Measurements from ENCODE around the gene BMP7. TPM values are rescaled to one million over a fixed set of nuclear protein-coding genes. Genes with fewer than 3 reads are reported as not detected.

BMP7 gene
- total and polyA plus RNA-seq, 2 of the 8 experiments (the other 6 are each of a cell fraction or from before 2014, with no cell fraction given) = 9.2 to 14.7 TPM

DNA sequence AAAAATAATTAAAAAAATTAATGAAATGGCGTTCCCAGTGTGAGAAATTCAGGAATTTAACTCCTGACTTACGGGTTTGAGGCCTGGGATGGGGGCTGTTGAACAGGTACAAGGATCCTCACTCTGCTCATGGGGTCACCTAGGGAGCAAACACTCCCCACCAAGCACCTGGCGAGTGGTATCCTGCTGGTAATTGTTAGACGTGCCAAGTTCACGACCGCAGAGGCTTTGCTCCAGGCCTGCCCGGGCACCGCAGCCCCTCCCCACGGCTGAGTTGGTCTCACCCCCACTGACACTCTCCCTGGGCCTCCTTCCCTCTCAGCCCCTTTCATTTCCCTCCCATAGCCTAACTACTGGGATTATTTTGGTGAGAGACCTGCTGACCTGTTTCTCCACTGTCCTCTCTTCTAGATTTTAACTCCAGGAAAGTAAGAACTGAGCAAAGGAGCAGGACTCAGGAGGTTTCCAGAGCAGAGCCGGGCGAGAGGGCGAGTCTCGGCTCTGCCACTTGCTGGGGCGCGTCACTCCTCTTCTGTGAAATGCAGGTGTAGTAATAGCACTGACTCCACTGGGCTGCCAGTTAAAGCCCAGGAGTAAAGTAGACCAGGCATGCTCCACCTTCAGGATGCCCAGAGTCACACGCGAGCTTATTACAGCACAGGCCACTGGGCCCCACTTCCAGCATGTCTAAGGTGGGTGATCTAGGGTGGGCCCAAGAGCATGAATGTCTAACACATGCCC, 22.8 kb downstream of the BMP7 start:
- CTCF ChIA-PET (ENCODE audit: partially characterized antibody) = interaction anchor here (0.6 to 5.3 kb wide), 18 partner anchors 9 to 1091 kb away, joined by 3 to 33 read pairs (median 8); partner anchors contain the start of gene SPO11
- H2AFZ ChIP-seq (ENCODE audit: low read length) = no peak overlapping the region
- H3K4ac ChIP-seq (replicated peaks; ENCODE audit: insufficient read length, low read depth, low read length) = no peak overlapping the region
- 90% methylated on average over 17 of the region's 17 CpGs; no CpG with 5 or more reads in 1 of the 2 experiments for WGBS, 2 experiments (ENCODE audit: extremely low coverage in 1 of 2, insufficient coverage in 1 of 2, insufficient read length in 1 of 2, insufficient replicate concordance in 2 of 2, low coverage in 1 of 2, low lambda C conversion rate in 2 of 2, missing lambda C conversion rate in 1 of 2)
- H3K56ac ChIP-seq (replicated peaks; ENCODE audit: insufficient read length, low read depth, low read length) = no peak overlapping the region
- no peaks in the 10 kb centered on the region for H3K23me2 ChIP-seq (ENCODE audit: low read depth, low read length)
- H3K4me2 ChIP-seq (ENCODE audit: insufficient read depth in 1 of 2, low read depth in 2 of 2, low read length in 2 of 2) = no peak overlapping the region
- peaks cover 6% of the 10 kb centered on the region; the same call in 1 of the 2 replicates for H3K79me1 ChIP-seq (ENCODE audit: low read depth, low read length)
- H3K9me3 ChIP-seq (ENCODE audit: insufficient read depth in 2 of 2, low read depth in 1 of 2, low read length in 1 of 2) = peaks cover 6 to 8% of the 10 kb centered on the region in 2 experiments; a peak in 1 of 4 replicates
- H3K27ac ChIP-seq (ENCODE audit: low read depth, low read length) = no peak overlapping the region
- H4K20me1 ChIP-seq (replicated peaks in 1 of 2; ENCODE audit: control insufficient read depth in 1 of 2, insufficient read depth in 2 of 2, low read length in 2 of 2) = no peaks in the 10 kb centered on the region
- DNase-seq (ENCODE audit: low read depth in 1 of 2, low spot score in 2 of 2) (no peak), FAIRE-seq (no peak)
- H3K14ac ChIP-seq (ENCODE audit: insufficient read length) = no peak overlapping the region
- POLR2A ChIA-PET (ENCODE audit: partially characterized antibody) = interaction anchor here (1.1 kb wide), 1 partner anchor 12 kb away, joined by 3 read pairs; no protein-coding TSS in a partner anchor
- H3K9ac ChIP-seq (replicated peaks in 1 of 4; ENCODE audit: extremely low read depth in 1 of 4, low read depth in 3 of 4, low read length in 3 of 4) = no peak overlapping the region
- H3K79me2 ChIP-seq (ENCODE audit: control insufficient read depth in 1 of 2, insufficient read depth in 2 of 2, low read length in 2 of 2) = no peaks in the 10 kb centered on the region
- H3K4me3 ChIP-seq (ENCODE audit: extremely low read depth in 1 of 4, insufficient read depth in 2 of 4, low read depth in 3 of 4, low read length in 4 of 4) = no peak overlapping the region
- no peak overlapping the region for H2BK120ac ChIP-seq (replicated peaks; ENCODE audit: low read depth, low read length)
- H3K27me3 ChIP-seq (replicated peaks in 1 of 4; ENCODE audit: control insufficient read depth in 3 of 4, extremely low read depth in 1 of 4, insufficient read depth in 3 of 4, low read length in 3 of 4) = no peaks in the 10 kb centered on the region
- peak overlapping the region; percentile 86; the same call in 1 of the 2 replicates for H2BK12ac ChIP-seq (ENCODE audit: low read depth, low read length)
- no peak overlapping the region for H4K5ac ChIP-seq (ENCODE audit: insufficient read length, low read depth, low read length)
- no peaks in the 10 kb centered on the region for H3K36me3 ChIP-seq (ENCODE audit: control insufficient read depth in 2 of 4, insufficient read depth in 4 of 4, low read length in 3 of 4)
- peaks cover 0 to 8% (median 2%) of the 10 kb centered on the region in 4 experiments; a peak in 3 of 7 replicates for H3K4me1 ChIP-seq (replicated peaks in 1 of 4; ENCODE audit: control insufficient read depth in 3 of 4, insufficient read depth in 4 of 4, low read length in 3 of 4)
- H2BK15ac ChIP-seq (ENCODE audit: low read length) = 0 out of 2 replicates have a peak overlapping the region, but pooled peaks have one; percentile 31
- no peak overlapping the region for H3K18ac ChIP-seq (ENCODE audit: extremely low read depth, low read length)
- H2BK5ac ChIP-seq (ENCODE audit: low read depth, low read length) = no peak overlapping the region
- no peak overlapping the region for H4K8ac ChIP-seq (ENCODE audit: extremely low read depth, insufficient read depth, low read length)
- no peak overlapping the region for H3K23ac ChIP-seq (ENCODE audit: insufficient read length)
- H4K91ac ChIP-seq (replicated peaks; ENCODE audit: insufficient read length, low read length) = no peak overlapping the region
- peak overlapping the region; percentile 25; the same call in 1 of the 2 replicates for H2AK5ac ChIP-seq (ENCODE audit: low read depth, low read length)
- no peak overlapping the region for H2BK20ac ChIP-seq (ENCODE audit: low read length)
- TF ChIP-seq NANOG (IDR thresholded peaks at IDR 0.05; ENCODE audit: insufficient read depth, low read depth, low read length, poor library complexity, severe bottlenecking) = no peak
- peak in 1 of 2 experiments; percentile 24; a peak in 1 of 4 replicates for TF ChIP-seq RAD21 (IDR thresholded peaks at IDR 0.05 in 1 of 2, conservative IDR thresholded peaks at IDR 0.05 in 1 of 2; ENCODE audit: low read depth in 2 of 2, low read length in 2 of 2)
- no peak for TF ChIP-seq KDM4A (IDR thresholded peaks at IDR 0.05; ENCODE audit: low read depth, low read length, severe bottlenecking)
- no peak for TF ChIP-seq KDM5A (IDR thresholded peaks at IDR 0.05; ENCODE audit: low read length)
- TF ChIP-seq JUND (IDR thresholded peaks at IDR 0.05; ENCODE audit: low read length) = no peak
- no peak for TF ChIP-seq GABPA (IDR thresholded peaks at IDR 0.05; ENCODE audit: borderline replicate concordance, insufficient read depth, low read length)
- no peak for TF ChIP-seq POLR2A (IDR thresholded peaks at IDR 0.05; ENCODE audit: control extremely low read depth in 1 of 2, low read depth in 2 of 2, low read length in 2 of 2)
- TF ChIP-seq CREB1 (IDR thresholded peaks at IDR 0.05) = no peak
- no peak for TF ChIP-seq POLR2AphosphoS5 (IDR thresholded peaks at IDR 0.05; ENCODE audit: low read depth, low read length)
- TF ChIP-seq, protein P1, sequence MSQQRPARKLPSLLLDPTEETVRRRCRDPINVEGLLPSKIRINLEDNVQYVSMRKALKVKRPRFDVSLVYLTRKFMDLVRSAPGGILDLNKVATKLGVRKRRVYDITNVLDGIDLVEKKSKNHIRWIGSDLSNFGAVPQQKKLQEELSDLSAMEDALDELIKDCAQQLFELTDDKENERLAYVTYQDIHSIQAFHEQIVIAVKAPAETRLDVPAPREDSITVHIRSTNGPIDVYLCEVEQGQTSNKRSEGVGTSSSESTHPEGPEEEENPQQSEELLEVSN (IDR thresholded peaks at IDR 0.05) = no peak
- no peak for TF ChIP-seq CEBPB (IDR thresholded peaks at IDR 0.05; ENCODE audit: low read depth, low read length)

Measured in H1 (cell line).